GM10266 (cell line): ENCODE results near the gene BCL11B.

ENCODE experiments used
- DNase-seq: peaks from one replicate; pipeline ENCODE4 v3.0.0; 2012; ENCODE audit errors: extremely low spot score
- TF ChIP-seq, protein P1 (sequence below): IDR thresholded peaks from 2 replicates; pipeline ENCODE4 v1.5.1; 2012; ENCODE audit warnings: mild to moderate bottlenecking, low read depth; ENCODE audit not compliant: control insufficient read depth, insufficient read depth; ENCODE audit errors: missing control alignments

The BCL11B gene

DNA sequence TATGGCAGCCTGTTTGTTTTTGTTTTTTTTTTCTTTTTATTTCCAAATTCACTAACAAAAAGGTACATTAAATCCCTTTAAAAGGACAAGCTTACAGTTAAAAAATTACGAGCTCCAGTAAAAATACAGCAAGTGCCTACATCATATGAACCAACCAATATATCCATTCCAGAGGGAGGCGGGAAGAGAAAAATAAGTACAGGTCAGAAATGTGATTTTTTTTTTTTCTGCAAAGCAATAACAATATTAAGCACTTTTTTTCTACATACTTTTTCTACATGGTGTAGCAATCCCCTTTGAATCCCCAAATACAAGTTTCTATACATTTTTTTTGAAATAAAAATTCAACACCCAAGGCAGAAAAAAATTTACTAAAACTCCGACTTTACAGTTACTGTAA lies 100.6 kb downstream of the BCL11B start:
- TF ChIP-seq, protein P1, sequence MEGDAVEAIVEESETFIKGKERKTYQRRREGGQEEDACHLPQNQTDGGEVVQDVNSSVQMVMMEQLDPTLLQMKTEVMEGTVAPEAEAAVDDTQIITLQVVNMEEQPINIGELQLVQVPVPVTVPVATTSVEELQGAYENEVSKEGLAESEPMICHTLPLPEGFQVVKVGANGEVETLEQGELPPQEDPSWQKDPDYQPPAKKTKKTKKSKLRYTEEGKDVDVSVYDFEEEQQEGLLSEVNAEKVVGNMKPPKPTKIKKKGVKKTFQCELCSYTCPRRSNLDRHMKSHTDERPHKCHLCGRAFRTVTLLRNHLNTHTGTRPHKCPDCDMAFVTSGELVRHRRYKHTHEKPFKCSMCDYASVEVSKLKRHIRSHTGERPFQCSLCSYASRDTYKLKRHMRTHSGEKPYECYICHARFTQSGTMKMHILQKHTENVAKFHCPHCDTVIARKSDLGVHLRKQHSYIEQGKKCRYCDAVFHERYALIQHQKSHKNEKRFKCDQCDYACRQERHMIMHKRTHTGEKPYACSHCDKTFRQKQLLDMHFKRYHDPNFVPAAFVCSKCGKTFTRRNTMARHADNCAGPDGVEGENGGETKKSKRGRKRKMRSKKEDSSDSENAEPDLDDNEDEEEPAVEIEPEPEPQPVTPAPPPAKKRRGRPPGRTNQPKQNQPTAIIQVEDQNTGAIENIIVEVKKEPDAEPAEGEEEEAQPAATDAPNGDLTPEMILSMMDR: no peak
- DNase-seq: no peak

DNA sequence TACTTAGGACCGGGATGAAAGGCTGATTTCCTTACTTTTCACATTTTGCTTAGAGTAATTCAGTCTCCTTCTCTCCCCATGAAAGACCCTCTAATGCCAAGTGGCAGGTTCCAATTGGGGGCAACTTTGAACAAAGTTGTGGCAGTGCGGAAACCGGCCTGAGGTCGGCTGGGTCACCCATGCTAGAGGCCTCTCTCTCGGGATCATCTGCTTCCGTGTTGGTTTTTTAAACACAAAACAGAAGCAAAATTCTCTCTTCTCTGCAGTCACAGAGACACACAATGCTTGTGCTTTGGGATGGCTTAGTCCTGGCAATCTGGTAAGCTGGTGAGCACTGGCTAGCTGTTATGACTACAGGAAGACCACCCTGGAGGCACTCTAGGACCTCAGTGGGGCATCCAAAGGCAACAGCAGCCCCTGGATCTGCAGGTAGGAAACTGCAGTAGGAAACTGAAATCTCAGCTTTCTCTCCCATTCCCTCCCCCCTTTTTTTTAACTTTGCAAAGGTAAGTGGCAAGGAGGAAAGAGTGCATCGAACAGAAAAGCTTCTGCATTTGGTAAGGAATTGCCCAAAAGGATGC lies 102.1 kb downstream of the BCL11B start:
- TF ChIP-seq, protein P1: no peak
- no peak for DNase-seq

DNA sequence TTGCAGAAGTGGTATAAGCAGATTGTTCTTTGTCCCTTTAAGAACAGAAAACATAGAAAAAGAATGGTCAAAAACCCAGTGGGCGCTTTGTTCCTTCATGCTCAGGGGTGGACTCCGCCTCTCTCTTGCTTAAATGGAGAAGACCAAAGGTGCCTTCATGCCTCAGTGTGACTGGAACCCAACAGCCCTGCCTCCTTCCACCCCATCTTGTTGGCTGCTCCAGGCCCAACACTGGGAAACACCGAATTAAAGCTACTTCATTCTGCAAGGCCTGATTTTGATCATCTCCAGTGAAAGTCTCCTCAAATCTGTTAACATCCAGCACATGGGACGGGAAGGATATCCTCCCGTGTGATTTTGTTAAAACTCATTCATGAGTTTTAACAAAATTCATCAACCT lies 103.7 kb downstream of the BCL11B start:
- TF ChIP-seq, protein P1: no peak
- DNase-seq: no peak

DNA sequence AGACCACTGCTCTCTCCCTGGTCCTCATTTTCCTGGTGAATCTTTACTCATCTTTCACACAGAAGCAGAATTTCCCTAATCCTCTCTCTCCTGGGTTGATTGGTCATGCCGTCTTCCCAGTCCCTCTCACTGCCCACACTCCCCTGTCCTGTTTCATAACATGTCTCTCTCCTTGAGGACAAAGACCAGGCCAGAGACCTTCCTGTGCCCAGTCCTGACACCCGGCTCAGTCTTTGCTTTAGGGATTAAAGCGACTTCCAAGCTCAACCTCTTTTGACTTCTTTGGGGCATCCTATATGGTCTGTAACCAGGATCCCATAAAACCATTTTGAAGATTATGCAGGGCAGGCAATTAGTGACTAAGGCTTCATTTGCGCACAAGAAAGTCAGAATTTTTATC lies 105.5 kb downstream of the BCL11B start:
- no peak for DNase-seq
- TF ChIP-seq, protein P1: no peak

DNA sequence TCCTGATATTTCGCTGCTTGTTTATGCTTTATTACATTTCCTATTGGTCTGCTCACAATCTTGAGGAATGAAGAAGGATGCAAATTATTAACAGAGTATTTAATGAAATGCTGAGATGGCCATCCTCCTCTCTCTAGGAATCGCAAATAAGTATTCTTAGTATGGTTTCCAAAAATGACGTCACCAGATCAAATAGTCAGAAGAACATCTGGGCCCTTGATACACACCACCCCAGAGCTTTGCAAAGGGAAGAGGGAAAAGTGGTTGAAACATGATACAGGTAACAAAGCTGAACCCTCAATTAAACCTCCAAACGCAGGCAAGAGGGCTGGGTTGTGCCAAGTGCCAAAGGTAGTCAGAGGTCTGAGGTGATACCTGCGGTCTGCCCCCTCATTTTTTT lies 107.3 kb downstream of the BCL11B start:
- DNase-seq: no peak
- TF ChIP-seq, protein P1: no peak

DNA sequence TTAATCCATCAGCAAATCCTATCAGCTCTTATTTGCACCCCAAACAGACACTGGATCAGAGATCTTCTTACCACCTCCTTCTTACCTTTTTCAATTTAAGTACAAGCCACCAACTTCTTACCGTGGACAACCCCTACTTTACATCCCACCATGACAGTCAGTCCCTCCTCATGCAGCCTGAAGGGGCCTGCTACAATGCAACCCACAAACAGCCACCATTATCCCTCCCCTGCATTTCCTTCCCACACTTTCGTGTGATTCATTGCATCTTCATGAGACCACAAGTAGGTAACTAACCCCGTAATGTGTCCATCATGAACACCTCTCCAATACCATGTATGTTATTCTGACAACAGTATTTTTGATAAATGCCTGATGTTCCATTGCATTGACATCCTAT lies 108.6 kb downstream of the BCL11B start:
- DNase-seq: no peak
- TF ChIP-seq, protein P1: no peak

DNA sequence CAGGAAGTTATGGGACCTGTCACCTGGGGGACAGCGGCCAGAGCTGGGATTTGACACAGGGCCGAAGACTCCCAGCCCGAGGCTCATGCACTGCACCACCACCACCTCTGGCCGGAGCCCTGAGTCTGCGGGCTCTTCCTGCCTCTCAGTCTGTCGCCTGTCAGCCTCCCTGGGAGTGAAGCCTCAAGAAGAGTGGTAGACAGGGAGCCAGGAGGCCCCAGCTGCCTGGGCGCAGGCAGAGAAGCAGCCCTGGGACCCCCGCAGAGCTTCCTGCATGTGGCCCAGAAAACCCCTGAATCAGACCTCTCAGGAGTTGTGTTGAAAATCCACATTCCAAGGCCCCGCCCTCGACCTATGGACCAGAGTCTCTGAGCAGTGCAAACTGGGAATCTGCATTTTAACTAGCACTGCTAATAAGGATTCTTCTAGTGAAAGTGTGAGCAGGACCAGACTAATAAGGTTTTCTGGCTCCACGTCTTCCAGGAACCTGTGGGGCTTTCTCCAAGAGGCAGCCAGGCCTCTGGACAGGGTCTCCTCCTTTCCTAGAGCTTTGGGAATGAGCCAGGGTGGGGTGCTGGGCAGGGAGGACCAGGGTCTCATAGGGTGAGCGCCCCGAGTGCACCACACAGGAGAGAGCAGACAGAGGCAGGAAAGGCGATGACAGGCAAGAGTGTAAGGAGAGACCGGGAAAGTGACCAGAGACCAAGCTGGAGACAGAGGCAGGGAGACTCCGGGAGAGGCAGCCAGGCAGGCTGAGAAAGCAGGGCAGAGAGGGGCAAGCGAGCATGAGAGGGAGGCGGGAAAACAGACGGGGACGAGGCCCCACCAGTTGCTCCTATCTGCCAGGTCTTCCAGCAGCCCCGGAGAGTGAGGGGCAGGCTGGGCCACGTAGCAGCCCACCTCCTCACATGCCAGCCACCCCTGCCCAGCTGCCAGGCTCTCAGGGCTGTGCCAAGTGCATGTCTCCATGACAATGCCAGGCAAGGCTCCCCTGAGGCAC lies 112.4 kb downstream of the BCL11B start:
- DNase-seq: no peak
- TF ChIP-seq, protein P1: no peak
